ENCODE data around the gene CS.

DNA sequence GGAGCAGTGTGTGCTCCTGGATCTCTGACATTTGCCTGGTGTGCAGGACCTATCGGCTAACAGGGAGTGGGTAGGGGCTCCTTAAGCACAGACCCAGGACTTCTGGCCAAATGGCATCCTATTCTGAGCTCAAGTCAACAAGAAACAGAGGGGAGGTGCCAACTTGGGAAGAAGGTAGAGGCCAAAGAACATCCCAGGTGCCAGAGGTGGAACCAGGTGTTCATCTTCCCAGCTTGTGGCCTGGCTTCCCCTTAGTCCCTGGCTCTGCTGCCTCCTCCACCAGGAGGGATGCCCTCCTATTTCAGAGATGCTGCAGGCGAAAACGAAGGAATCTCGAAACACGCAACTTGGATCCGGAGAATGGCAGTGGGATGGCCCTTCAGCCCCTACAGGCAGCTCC is 64.0 kb downstream of the CS start:
- TF ChIP-seq, protein P1, sequence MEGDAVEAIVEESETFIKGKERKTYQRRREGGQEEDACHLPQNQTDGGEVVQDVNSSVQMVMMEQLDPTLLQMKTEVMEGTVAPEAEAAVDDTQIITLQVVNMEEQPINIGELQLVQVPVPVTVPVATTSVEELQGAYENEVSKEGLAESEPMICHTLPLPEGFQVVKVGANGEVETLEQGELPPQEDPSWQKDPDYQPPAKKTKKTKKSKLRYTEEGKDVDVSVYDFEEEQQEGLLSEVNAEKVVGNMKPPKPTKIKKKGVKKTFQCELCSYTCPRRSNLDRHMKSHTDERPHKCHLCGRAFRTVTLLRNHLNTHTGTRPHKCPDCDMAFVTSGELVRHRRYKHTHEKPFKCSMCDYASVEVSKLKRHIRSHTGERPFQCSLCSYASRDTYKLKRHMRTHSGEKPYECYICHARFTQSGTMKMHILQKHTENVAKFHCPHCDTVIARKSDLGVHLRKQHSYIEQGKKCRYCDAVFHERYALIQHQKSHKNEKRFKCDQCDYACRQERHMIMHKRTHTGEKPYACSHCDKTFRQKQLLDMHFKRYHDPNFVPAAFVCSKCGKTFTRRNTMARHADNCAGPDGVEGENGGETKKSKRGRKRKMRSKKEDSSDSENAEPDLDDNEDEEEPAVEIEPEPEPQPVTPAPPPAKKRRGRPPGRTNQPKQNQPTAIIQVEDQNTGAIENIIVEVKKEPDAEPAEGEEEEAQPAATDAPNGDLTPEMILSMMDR (IDR thresholded peaks at IDR 0.05), result no peak
- TF ChIP-seq MXI1 (IDR thresholded peaks at IDR 0.05; ENCODE audit: low read depth, low read length) (no peak), GABPA (IDR thresholded peaks at IDR 0.05; ENCODE audit: low read depth) (no peak), POLR2AphosphoS5 (IDR thresholded peaks at IDR 0.05; ENCODE audit: low read depth, low read length) (no peak), FOXJ3 (CRISPR knock-in tag; IDR thresholded peaks at IDR 0.05) (no peak), RFX5 (IDR thresholded peaks at IDR 0.05; ENCODE audit: low read length) (no peak), MEF2A (IDR thresholded peaks at IDR 0.05; ENCODE audit: borderline replicate concordance, low read depth) (no peak), FOSL2 (IDR thresholded peaks at IDR 0.05; ENCODE audit: borderline replicate concordance, low read depth) (no peak), YY1 (IDR thresholded peaks at IDR 0.05; ENCODE audit: low read depth) (no peak), CHD2 (IDR thresholded peaks at IDR 0.05; ENCODE audit: low read length, partially characterized antibody) (no peak), NFIC (IDR thresholded peaks at IDR 0.05; ENCODE audit: borderline replicate concordance) (no peak)
- TF ChIP-seq, protein P2, sequence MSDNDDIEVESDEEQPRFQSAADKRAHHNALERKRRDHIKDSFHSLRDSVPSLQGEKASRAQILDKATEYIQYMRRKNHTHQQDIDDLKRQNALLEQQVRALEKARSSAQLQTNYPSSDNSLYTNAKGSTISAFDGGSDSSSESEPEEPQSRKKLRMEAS (IDR thresholded peaks at IDR 0.05; ENCODE audit: low read depth), result no peak
- TF ChIP-seq, protein P3, sequence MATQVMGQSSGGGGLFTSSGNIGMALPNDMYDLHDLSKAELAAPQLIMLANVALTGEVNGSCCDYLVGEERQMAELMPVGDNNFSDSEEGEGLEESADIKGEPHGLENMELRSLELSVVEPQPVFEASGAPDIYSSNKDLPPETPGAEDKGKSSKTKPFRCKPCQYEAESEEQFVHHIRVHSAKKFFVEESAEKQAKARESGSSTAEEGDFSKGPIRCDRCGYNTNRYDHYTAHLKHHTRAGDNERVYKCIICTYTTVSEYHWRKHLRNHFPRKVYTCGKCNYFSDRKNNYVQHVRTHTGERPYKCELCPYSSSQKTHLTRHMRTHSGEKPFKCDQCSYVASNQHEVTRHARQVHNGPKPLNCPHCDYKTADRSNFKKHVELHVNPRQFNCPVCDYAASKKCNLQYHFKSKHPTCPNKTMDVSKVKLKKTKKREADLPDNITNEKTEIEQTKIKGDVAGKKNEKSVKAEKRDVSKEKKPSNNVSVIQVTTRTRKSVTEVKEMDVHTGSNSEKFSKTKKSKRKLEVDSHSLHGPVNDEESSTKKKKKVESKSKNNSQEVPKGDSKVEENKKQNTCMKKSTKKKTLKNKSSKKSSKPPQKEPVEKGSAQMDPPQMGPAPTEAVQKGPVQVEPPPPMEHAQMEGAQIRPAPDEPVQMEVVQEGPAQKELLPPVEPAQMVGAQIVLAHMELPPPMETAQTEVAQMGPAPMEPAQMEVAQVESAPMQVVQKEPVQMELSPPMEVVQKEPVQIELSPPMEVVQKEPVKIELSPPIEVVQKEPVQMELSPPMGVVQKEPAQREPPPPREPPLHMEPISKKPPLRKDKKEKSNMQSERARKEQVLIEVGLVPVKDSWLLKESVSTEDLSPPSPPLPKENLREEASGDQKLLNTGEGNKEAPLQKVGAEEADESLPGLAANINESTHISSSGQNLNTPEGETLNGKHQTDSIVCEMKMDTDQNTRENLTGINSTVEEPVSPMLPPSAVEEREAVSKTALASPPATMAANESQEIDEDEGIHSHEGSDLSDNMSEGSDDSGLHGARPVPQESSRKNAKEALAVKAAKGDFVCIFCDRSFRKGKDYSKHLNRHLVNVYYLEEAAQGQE (IDR thresholded peaks at IDR 0.05; ENCODE audit: low read depth, low read length), result no peak

Data from SK-N-SH (cell line).